Liver (tissue), 3 donors: ENCODE data around the gene COX7C.

ENCODE experiments used
- ATF3 ChIP-seq: IDR thresholded peaks from 2 replicates; pipeline ENCODE4 v1.6.1; 2016; ENCODE audit warnings: antibody characterized with exemption
- CTCF ChIP-seq: fragments of 150-350 bp; IDR thresholded peaks from 2 replicates; pipeline ENCODE4 v1.5.1; 2017; ENCODE audit warnings: improper control_type of control experiment, low read depth, low read length; ENCODE audit not compliant: missing input control
- EGR1 ChIP-seq, 2 donors: IDR thresholded peaks; 2 replicates each; pipeline ENCODE4 v1.6.1; 2016 to 2018; ENCODE audit warnings: antibody characterized with exemption in 2 of 2, low read depth in 2 of 2
- GABPA ChIP-seq, 2 donors: IDR thresholded peaks in 1 of 2; conservative IDR thresholded peaks in 1 of 2; 2 replicates each; pipeline ENCODE4 v1.6.1; 2016; ENCODE audit warnings: antibody characterized with exemption in 2 of 2, mild to moderate bottlenecking in 1 of 2, moderate library complexity in 1 of 2
- HNF4A ChIP-seq, 2 donors: conservative IDR thresholded peaks; 2 replicates each; pipeline ENCODE4 v1.6.1; 2016; ENCODE audit warnings: antibody characterized with exemption in 2 of 2, mild to moderate bottlenecking in 2 of 2
- JUND ChIP-seq, 2 donors: IDR thresholded peaks; 2 replicates each; pipeline ENCODE4 v1.6.1; 2016; ENCODE audit warnings: antibody characterized with exemption in 2 of 2
- RAD21 ChIP-seq, 2 donors: IDR thresholded peaks; 2 replicates each; pipeline ENCODE4 v1.6.1; 2016; ENCODE audit warnings: antibody characterized with exemption in 2 of 2, mild to moderate bottlenecking in 2 of 2
- RXRA ChIP-seq, 2 donors: IDR thresholded peaks; 2 replicates each; pipeline ENCODE4 v1.6.1; 2017 to 2018; ENCODE audit warnings: antibody characterized with exemption in 2 of 2, mild to moderate bottlenecking in 1 of 2
- SP1 ChIP-seq: IDR thresholded peaks from 2 replicates; pipeline ENCODE4 v1.6.1; 2018; ENCODE audit warnings: antibody characterized with exemption, mild to moderate bottlenecking
- TAF1 ChIP-seq: conservative IDR thresholded peaks from 2 replicates; pipeline ENCODE4 v1.6.1; 2016; ENCODE audit warnings: antibody characterized with exemption, mild to moderate bottlenecking
- YY1 ChIP-seq: IDR thresholded peaks from 2 replicates; pipeline ENCODE4 v1.6.1; 2016; ENCODE audit warnings: antibody characterized with exemption, mild to moderate bottlenecking
- ZBTB33 ChIP-seq: IDR thresholded peaks from 2 replicates; pipeline ENCODE4 v1.6.1; 2016; ENCODE audit warnings: antibody characterized with exemption
- TF ChIP-seq, protein P1 (sequence below): IDR thresholded peaks from 2 replicates; pipeline ENCODE4 v1.6.1; 2016; ENCODE audit warnings: antibody characterized with exemption, mild to moderate bottlenecking
- TF ChIP-seq, protein P2 (sequence below): IDR thresholded peaks from 2 replicates; pipeline ENCODE4 v1.6.1; 2016; ENCODE audit warnings: antibody characterized with exemption
- donor health status: healthy.
- donor health status: healthy.

GRCh38 chr5:86665984-86666760 lies 48.4 kb downstream of the COX7C start:
- TF ChIP-seq CTCF: no peak
- TF ChIP-seq RAD21 (IDR thresholded peaks at IDR 0.05): no peak
- TF ChIP-seq EGR1 (IDR thresholded peaks at IDR 0.05; ENCODE audit: low read depth in 2 of 2): no peak
- no peak for TF ChIP-seq TAF1
- no peak for TF ChIP-seq ATF3
- TF ChIP-seq YY1: no peak
- no peak for TF ChIP-seq SP1
- TF ChIP-seq, protein P1, sequence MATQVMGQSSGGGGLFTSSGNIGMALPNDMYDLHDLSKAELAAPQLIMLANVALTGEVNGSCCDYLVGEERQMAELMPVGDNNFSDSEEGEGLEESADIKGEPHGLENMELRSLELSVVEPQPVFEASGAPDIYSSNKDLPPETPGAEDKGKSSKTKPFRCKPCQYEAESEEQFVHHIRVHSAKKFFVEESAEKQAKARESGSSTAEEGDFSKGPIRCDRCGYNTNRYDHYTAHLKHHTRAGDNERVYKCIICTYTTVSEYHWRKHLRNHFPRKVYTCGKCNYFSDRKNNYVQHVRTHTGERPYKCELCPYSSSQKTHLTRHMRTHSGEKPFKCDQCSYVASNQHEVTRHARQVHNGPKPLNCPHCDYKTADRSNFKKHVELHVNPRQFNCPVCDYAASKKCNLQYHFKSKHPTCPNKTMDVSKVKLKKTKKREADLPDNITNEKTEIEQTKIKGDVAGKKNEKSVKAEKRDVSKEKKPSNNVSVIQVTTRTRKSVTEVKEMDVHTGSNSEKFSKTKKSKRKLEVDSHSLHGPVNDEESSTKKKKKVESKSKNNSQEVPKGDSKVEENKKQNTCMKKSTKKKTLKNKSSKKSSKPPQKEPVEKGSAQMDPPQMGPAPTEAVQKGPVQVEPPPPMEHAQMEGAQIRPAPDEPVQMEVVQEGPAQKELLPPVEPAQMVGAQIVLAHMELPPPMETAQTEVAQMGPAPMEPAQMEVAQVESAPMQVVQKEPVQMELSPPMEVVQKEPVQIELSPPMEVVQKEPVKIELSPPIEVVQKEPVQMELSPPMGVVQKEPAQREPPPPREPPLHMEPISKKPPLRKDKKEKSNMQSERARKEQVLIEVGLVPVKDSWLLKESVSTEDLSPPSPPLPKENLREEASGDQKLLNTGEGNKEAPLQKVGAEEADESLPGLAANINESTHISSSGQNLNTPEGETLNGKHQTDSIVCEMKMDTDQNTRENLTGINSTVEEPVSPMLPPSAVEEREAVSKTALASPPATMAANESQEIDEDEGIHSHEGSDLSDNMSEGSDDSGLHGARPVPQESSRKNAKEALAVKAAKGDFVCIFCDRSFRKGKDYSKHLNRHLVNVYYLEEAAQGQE: no peak
- TF ChIP-seq, protein P2, sequence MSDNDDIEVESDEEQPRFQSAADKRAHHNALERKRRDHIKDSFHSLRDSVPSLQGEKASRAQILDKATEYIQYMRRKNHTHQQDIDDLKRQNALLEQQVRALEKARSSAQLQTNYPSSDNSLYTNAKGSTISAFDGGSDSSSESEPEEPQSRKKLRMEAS: no peak
- TF ChIP-seq GABPA (IDR thresholded peaks at IDR 0.05 in 1 of 2, conservative IDR thresholded peaks at IDR 0.05 in 1 of 2): no peak
- TF ChIP-seq ZBTB33: no peak
- no peak for TF ChIP-seq RXRA (IDR thresholded peaks at IDR 0.05)
- no peak for TF ChIP-seq HNF4A (conservative IDR thresholded peaks at IDR 0.05)
- no peak for TF ChIP-seq JUND (IDR thresholded peaks at IDR 0.05)
